Measurements from ENCODE around the gene DTX3.
"Not testable (repeated sequence)": the region's sequence is repeated elsewhere in the genome, so short reads cannot be mapped to it uniquely, and the experiment has no call there.

Gene DTX3, protein sequence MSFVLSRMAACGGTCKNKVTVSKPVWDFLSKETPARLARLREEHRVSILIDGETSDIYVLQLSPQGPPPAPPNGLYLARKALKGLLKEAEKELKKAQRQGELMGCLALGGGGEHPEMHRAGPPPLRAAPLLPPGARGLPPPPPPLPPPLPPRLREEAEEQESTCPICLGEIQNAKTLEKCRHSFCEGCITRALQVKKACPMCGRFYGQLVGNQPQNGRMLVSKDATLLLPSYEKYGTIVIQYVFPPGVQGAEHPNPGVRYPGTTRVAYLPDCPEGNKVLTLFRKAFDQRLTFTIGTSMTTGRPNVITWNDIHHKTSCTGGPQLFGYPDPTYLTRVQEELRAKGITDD

DNA sequence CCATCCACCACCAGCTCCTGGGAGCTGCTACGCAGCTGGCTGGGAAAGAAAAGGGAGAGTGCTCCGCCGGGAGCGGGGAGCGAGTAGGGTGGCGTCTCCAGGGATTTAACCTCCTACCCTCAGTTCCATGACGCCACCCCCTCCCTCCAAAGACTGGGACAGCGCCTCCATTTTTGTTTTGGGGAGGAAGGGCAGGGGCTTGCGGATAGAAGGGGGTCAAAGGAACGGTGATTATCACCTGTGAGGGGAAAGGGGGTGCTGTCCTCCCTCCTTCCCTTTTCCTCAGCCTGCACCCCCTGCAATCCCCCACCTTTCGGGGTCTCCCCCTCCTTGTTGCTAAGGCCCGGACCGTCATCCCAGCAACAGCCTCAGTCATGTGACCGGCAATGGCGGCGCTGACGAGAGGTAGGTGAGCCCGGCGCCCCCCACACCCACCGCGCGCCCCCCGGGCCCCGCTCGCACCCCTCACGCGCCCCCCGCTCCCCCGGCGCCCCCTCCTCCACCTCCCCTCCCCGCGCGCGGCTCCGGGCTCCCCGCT, at the start of gene DTX3:
Gene DTX3 (plus strand): TSS at position 371 of the 538 bp plus-strand sequence. CDS start 1,694 bp downstream, outside the sequence.
- Histone ChIP-seq H3K4me1 (ENCODE audit: control insufficient read depth in 5 of 5, insufficient read depth in 5 of 5, low read length in 5 of 5) (peaks cover 2 to 23% (median 15%) of the 10 kb centered on the region in 5 donors), H3K36me3 (ENCODE audit: control insufficient read depth in 5 of 5, insufficient read depth in 5 of 5, low read length in 5 of 5) (peaks cover 0 to 33% (median 26%) of the 10 kb centered on the region in 5 donors), H3K9me3 (ENCODE audit: control insufficient read depth in 5 of 5, low read length in 5 of 5) (no peaks in the 10 kb centered on the region), H3K27ac (ENCODE audit: low read depth, low read length) (peak within 1 kb of the TSS; percentile 37), H3K4me3 (ENCODE audit: low read depth in 1 of 5, low read length in 5 of 5) (peak within 1 kb of the TSS; percentile 54 to 72 (median 58)), H3K27me3 (ENCODE audit: control insufficient read depth in 5 of 5, insufficient read depth in 4 of 5, low read length in 5 of 5) (peaks cover 12 to 46% (median 31%) of the 10 kb centered on the region in 5 donors), H3K9ac (ENCODE audit: low read length in 5 of 5) (peak within 1 kb of the TSS in 2 of 5 donors; percentile 39 to 50)

DNA sequence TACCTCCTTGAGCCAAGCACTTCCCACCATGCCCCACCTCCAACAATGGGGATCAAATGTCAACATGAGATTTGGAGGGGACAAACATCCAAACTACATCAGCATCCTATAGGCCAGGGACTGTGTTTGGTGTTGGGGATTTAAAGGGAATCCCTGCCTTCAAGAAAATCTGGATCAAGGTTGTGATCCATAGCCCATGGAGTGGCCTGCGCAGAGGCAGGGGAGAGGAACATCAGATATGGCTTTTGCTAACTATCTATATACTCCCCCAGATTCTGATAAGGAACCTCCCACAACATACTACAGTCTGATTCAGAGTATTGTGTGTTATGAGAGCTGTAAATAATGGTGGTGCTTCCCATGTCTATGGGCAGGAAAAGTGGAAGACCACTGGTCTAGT, 49.7 kb upstream of the DTX3 start:
- Histone ChIP-seq H3K9me3 (ENCODE audit: control insufficient read depth in 5 of 5, low read length in 5 of 5) (no peaks in the 10 kb centered on the region), H3K9ac (ENCODE audit: low read length in 5 of 5) (no peak overlapping the region), H3K4me3 (ENCODE audit: low read depth in 1 of 5, low read length in 5 of 5) (no peak overlapping the region), H3K27me3 (ENCODE audit: control insufficient read depth in 5 of 5, insufficient read depth in 4 of 5, low read length in 5 of 5) (peaks cover 7 to 32% (median 19%) of the 10 kb centered on the region in 5 donors), H3K36me3 (ENCODE audit: control insufficient read depth in 5 of 5, insufficient read depth in 5 of 5, low read length in 5 of 5) (no peaks in the 10 kb centered on the region), H3K4me1 (ENCODE audit: control insufficient read depth in 5 of 5, insufficient read depth in 5 of 5, low read length in 5 of 5) (peaks cover 0 to 3% (median 3%) of the 10 kb centered on the region in 5 donors), H3K27ac (ENCODE audit: low read depth, low read length) (no peak overlapping the region)

DNA sequence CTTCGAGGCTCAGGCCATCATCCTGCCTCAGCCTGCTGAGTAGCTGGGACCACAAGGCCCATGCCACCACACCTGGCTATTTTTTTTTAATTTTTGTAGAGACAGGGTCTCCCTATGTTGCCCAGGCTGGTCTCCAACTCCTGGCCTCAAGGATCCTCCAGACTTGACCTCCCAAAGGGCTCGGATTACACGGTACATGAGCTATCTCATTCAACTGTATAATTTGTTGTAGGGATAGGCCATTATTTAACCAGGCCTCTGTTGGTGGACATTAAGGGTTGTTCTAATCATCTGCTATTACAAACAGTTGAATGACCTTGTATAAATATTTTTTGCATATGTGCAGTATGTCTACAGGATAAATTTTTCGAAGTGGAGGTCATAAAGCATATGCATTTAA, 45.8 kb upstream of the DTX3 start:
- Histone ChIP-seq H3K9me3 (ENCODE audit: control insufficient read depth in 5 of 5, low read length in 5 of 5) (no peaks in the 10 kb centered on the region), H3K9ac (ENCODE audit: low read length in 5 of 5) (no peak overlapping the region), H3K36me3 (ENCODE audit: control insufficient read depth in 5 of 5, insufficient read depth in 5 of 5, low read length in 5 of 5) (no peaks in the 10 kb centered on the region), H3K27me3 (ENCODE audit: control insufficient read depth in 5 of 5, insufficient read depth in 4 of 5, low read length in 5 of 5) (peaks cover 0 to 9% (median 4%) of the 10 kb centered on the region in 5 donors), H3K4me3 (ENCODE audit: low read depth in 1 of 5, low read length in 5 of 5) (no peak overlapping the region), H3K4me1 (ENCODE audit: control insufficient read depth in 5 of 5, insufficient read depth in 5 of 5, low read length in 5 of 5) (no peaks in the 10 kb centered on the region), H3K27ac (ENCODE audit: low read depth, low read length) (no peak overlapping the region)

DNA sequence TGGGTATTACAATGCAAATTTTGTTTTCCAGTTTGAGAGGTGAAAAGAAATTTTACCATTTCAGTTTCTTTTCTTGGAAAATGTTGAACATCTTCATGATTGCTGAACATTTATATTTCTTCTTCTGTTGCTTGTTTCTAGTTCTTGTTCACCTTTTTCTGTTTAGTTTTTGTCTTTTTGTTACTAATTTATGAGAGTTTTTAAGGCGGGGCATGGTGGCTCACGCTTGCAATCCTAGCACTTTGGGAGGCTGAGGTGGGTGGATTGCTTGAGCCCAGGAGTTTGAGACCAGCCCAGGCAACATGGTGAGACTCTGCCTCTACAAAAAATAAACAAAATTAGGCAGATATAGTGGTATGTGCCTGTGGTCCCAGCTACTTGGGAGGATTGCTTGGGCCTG, 44.1 kb upstream of the DTX3 start:
- Histone ChIP-seq H3K9ac (ENCODE audit: low read length in 5 of 5) (no peak overlapping the region), H3K9me3 (ENCODE audit: control insufficient read depth in 5 of 5, low read length in 5 of 5) (no peaks in the 10 kb centered on the region), H3K4me3 (ENCODE audit: low read depth in 1 of 5, low read length in 5 of 5) (no peak overlapping the region), H3K27ac (ENCODE audit: low read depth, low read length) (no peak overlapping the region), H3K27me3 (ENCODE audit: control insufficient read depth in 5 of 5, insufficient read depth in 4 of 5, low read length in 5 of 5) (peaks cover 0 to 13% (median 4%) of the 10 kb centered on the region in 5 donors), H3K4me1 (ENCODE audit: control insufficient read depth in 5 of 5, insufficient read depth in 5 of 5, low read length in 5 of 5) (no peaks in the 10 kb centered on the region), H3K36me3 (ENCODE audit: control insufficient read depth in 5 of 5, insufficient read depth in 5 of 5, low read length in 5 of 5) (no peaks in the 10 kb centered on the region)

DNA sequence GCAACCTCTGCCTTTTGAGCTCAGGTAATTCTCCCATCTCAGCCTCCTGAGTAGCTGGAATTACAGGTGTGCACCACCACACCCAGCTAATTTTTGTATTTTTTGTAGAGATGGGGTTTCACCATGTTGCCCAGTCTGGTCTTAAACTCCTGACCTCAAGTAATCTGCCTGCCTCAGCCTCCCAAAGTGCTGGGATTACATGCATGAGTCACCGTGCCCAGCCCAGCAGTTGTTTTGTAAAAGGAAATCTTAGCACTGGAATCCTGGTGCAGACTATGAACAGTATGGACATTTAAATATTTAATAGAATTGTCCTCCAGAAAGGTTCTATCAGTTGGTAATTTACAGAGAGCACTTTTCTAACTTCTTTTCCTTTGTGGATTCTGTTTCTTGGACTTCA, 43.5 kb upstream of the DTX3 start:
- peaks cover 0 to 13% (median 4%) of the 10 kb centered on the region in 5 donors for H3K27me3 ChIP-seq (ENCODE audit: control insufficient read depth in 5 of 5, insufficient read depth in 4 of 5, low read length in 5 of 5)

GRCh38 chr12:57563358-57563757, 41.3 kb upstream of the DTX3 start:
- Histone ChIP-seq H3K4me3 (ENCODE audit: low read depth in 1 of 5, low read length in 5 of 5) (no peak overlapping the region), H3K27ac (ENCODE audit: low read depth, low read length) (no peak overlapping the region), H3K9ac (ENCODE audit: low read length in 5 of 5) (no peak overlapping the region), H3K4me1 (ENCODE audit: control insufficient read depth in 5 of 5, insufficient read depth in 5 of 5, low read length in 5 of 5) (no peaks in the 10 kb centered on the region), H3K36me3 (ENCODE audit: control insufficient read depth in 5 of 5, insufficient read depth in 5 of 5, low read length in 5 of 5) (no peaks in the 10 kb centered on the region), H3K9me3 (ENCODE audit: control insufficient read depth in 5 of 5, low read length in 5 of 5) (no peaks in the 10 kb centered on the region), H3K27me3 (ENCODE audit: control insufficient read depth in 5 of 5, insufficient read depth in 4 of 5, low read length in 5 of 5) (peaks cover 0 to 13% (median 5%) of the 10 kb centered on the region in 5 donors)

More for the DNA sequence above, 43.5 kb upstream of the DTX3 start:
- H3K4me3 ChIP-seq (ENCODE audit: low read depth in 1 of 5, low read length in 5 of 5); H3K36me3 ChIP-seq (ENCODE audit: control insufficient read depth in 5 of 5, insufficient read depth in 5 of 5, low read length in 5 of 5); H3K27ac ChIP-seq (ENCODE audit: low read depth, low read length); H3K9ac ChIP-seq (ENCODE audit: low read length in 5 of 5); H3K4me1 ChIP-seq (ENCODE audit: control insufficient read depth in 5 of 5, insufficient read depth in 5 of 5, low read length in 5 of 5); H3K9me3 ChIP-seq (ENCODE audit: control insufficient read depth in 5 of 5, low read length in 5 of 5): not testable (repeated sequence)

GRCh38 chr12:57564178-57564740, 40.4 kb upstream of the DTX3 start:
- Histone ChIP-seq H3K4me1 (ENCODE audit: control insufficient read depth in 5 of 5, insufficient read depth in 5 of 5, low read length in 5 of 5) (no peaks in the 10 kb centered on the region), H3K36me3 (ENCODE audit: control insufficient read depth in 5 of 5, insufficient read depth in 5 of 5, low read length in 5 of 5) (no peaks in the 10 kb centered on the region), H3K9ac (ENCODE audit: low read length in 5 of 5) (no peak overlapping the region), H3K27ac (ENCODE audit: low read depth, low read length) (no peak overlapping the region), H3K4me3 (ENCODE audit: low read depth in 1 of 5, low read length in 5 of 5) (no peak overlapping the region), H3K27me3 (ENCODE audit: control insufficient read depth in 5 of 5, insufficient read depth in 4 of 5, low read length in 5 of 5) (peaks cover 5 to 16% (median 6%) of the 10 kb centered on the region in 5 donors), H3K9me3 (ENCODE audit: control insufficient read depth in 5 of 5, low read length in 5 of 5) (no peaks in the 10 kb centered on the region)

DNA sequence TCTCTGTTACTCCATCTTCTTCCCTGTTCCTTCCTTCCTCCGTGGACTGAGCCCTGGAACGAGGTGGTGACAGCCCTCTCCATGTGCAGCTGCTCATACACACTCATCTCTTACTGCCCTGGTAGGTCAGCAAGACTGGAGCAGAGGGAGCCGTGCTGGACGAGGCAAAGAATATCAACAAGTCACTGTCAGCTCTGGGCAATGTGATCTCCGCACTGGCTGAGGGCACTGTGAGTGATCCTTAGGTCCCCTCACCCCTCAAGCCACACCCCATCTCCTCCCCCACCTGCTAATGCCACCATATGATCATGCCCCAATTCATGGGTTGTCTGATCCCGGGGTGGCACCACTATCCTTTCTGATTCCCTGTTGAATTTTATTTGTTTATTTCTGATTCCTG, 35.8 kb upstream of the DTX3 start:
- Histone ChIP-seq H3K27me3 (ENCODE audit: control insufficient read depth in 5 of 5, insufficient read depth in 4 of 5, low read length in 5 of 5) (peaks cover 0 to 18% (median 11%) of the 10 kb centered on the region in 5 donors), H3K9me3 (ENCODE audit: control insufficient read depth in 5 of 5, low read length in 5 of 5) (no peaks in the 10 kb centered on the region), H3K9ac (ENCODE audit: low read length in 5 of 5) (no peak overlapping the region), H3K4me3 (ENCODE audit: low read depth in 1 of 5, low read length in 5 of 5) (no peak overlapping the region), H3K27ac (ENCODE audit: low read depth, low read length) (no peak overlapping the region), H3K4me1 (ENCODE audit: control insufficient read depth in 5 of 5, insufficient read depth in 5 of 5, low read length in 5 of 5) (no peaks in the 10 kb centered on the region), H3K36me3 (ENCODE audit: control insufficient read depth in 5 of 5, insufficient read depth in 5 of 5, low read length in 5 of 5) (no peaks in the 10 kb centered on the region)

GRCh38 chr12:57569858-57570257, 34.8 kb upstream of the DTX3 start:
- no peak overlapping the region for H3K9ac ChIP-seq (ENCODE audit: low read length in 5 of 5)
- H3K36me3 ChIP-seq (ENCODE audit: control insufficient read depth in 5 of 5, insufficient read depth in 5 of 5, low read length in 5 of 5), result no peaks in the 10 kb centered on the region
- no peaks in the 10 kb centered on the region for H3K4me1 ChIP-seq (ENCODE audit: control insufficient read depth in 5 of 5, insufficient read depth in 5 of 5, low read length in 5 of 5)

GRCh38 chr12:57570438-57570837, 34.2 kb upstream of the DTX3 start:
- peaks cover 0 to 14% (median 8%) of the 10 kb centered on the region in 5 donors for H3K27me3 ChIP-seq (ENCODE audit: control insufficient read depth in 5 of 5, insufficient read depth in 4 of 5, low read length in 5 of 5)

More at GRCh38 chr12:57569858-57570257, 34.8 kb upstream of the DTX3 start:
- no peak overlapping the region for H3K4me3 ChIP-seq (ENCODE audit: low read depth in 1 of 5, low read length in 5 of 5)
- H3K27ac ChIP-seq (ENCODE audit: low read depth, low read length), result no peak overlapping the region
- H3K27me3 ChIP-seq (ENCODE audit: control insufficient read depth in 5 of 5, insufficient read depth in 4 of 5, low read length in 5 of 5), result peaks cover 0 to 14% (median 8%) of the 10 kb centered on the region in 5 donors
- H3K9me3 ChIP-seq (ENCODE audit: control insufficient read depth in 5 of 5, low read length in 5 of 5), result no peaks in the 10 kb centered on the region

More at GRCh38 chr12:57570438-57570837, 34.2 kb upstream of the DTX3 start:
- H3K4me3 ChIP-seq (ENCODE audit: low read depth in 1 of 5, low read length in 5 of 5); H3K27ac ChIP-seq (ENCODE audit: low read depth, low read length); H3K4me1 ChIP-seq (ENCODE audit: control insufficient read depth in 5 of 5, insufficient read depth in 5 of 5, low read length in 5 of 5); H3K9ac ChIP-seq (ENCODE audit: low read length in 5 of 5); H3K9me3 ChIP-seq (ENCODE audit: control insufficient read depth in 5 of 5, low read length in 5 of 5); H3K36me3 ChIP-seq (ENCODE audit: control insufficient read depth in 5 of 5, insufficient read depth in 5 of 5, low read length in 5 of 5): not testable (repeated sequence)
